B cell (primary cell): ENCODE data around the gene PCDH9. TPM values are rescaled to one million over a fixed set of nuclear protein-coding genes. Genes with fewer than 3 reads are reported as not detected.

Experiments
- ATAC-seq: fragments of 200-7000 bp; cut with Tn5 transposase; one replicate; pipeline ENCODE4 v1.10.0; 2021; ENCODE audit warnings: low read depth, mild to moderate bottlenecking, moderate number of reproducible peaks, moderate library complexity
- CTCF ChIA-PET: fragments of 350-600 bp; sonication (Branson Sonifier 250); formaldehyde crosslinking; loops from one replicate; lab custom pipeline; 2021; ENCODE audit warnings: antibody characterized with exemption, inconsistent platforms; lab: Charles Lee
- POLR2A ChIA-PET: fragments of 350-600 bp; sonication (Branson Sonifier 250); formaldehyde crosslinking; loops from one replicate; lab custom pipeline; 2021; ENCODE audit warnings: antibody characterized with exemption; lab: Charles Lee
- DNase-seq: peaks from one replicate; pipeline ENCODE4 v3.0.0; 2013
- H2AFZ ChIP-seq: 2 replicates; pipeline ENCODE4 v1.6.1; 2012; ENCODE audit warnings: mild to moderate bottlenecking, low read depth, low read length; ENCODE audit not compliant: insufficient read depth, poor library complexity, severe bottlenecking
- H3K27ac ChIP-seq, 2 donors: 1 replicate in 1 of 2; 2 replicates in 1 of 2; pipeline ENCODE4 v1.5.1; 2012 to 2013; ENCODE audit warnings: low read length in 2 of 2, mild to moderate bottlenecking in 2 of 2, moderate library complexity in 1 of 2
- H3K27me3 ChIP-seq, 4 experiments: fragments of 200-600 bp in 1 of 4; sonication (generic) in 1 of 4; replicated peaks in 1 of 4; 1 replicate in 2 of 4; 2 replicates in 2 of 4; pipeline versions ENCODE4 v1.6.1 to v1.7.0; 2013 to 2016; ENCODE audit warnings: low read length in 3 of 4, mild to moderate bottlenecking in 2 of 4, mixed read lengths in 1 of 4, moderate library complexity in 1 of 4; ENCODE audit not compliant: insufficient read depth in 4 of 4, control insufficient read depth in 3 of 4; ENCODE audit errors: control extremely low read depth in 1 of 4
- H3K36me3 ChIP-seq, 2 experiments: replicated peaks in 1 of 2; 1 replicate in 1 of 2; 2 replicates in 1 of 2; pipeline versions ENCODE4 v1.6.1 to v1.7.1; 2013; ENCODE audit warnings: low read length in 1 of 2; ENCODE audit not compliant: insufficient read depth in 2 of 2, control insufficient read depth in 1 of 2; ENCODE audit errors: control extremely low read depth in 1 of 2, extremely low read depth in 1 of 2
- H3K4me1 ChIP-seq, 2 donors: fragments of 200-600 bp in 1 of 2; sonication (generic) in 1 of 2; 1 replicate in 1 of 2; 2 replicates in 1 of 2; pipeline versions ENCODE4 v1.5.1 to v1.6.1; 2013 to 2017; ENCODE audit warnings: low read length in 2 of 2; ENCODE audit not compliant: control insufficient read depth in 2 of 2, insufficient read depth in 2 of 2
- H3K4me2 ChIP-seq: replicated peaks from 2 replicates; pipeline ENCODE3; 2012; ENCODE audit warnings: mild to moderate bottlenecking, low read depth, low read length; ENCODE audit not compliant: poor library complexity, severe bottlenecking
- H3K4me3 ChIP-seq, 5 experiments: fragments of 200-600 bp in 1 of 5; sonication (generic) in 1 of 5; 1 replicate in 3 of 5; 2 replicates in 2 of 5; pipeline versions ENCODE4 v1.5.1 to v1.7.0; 2011 to 2016; ENCODE audit warnings: low read length in 4 of 5, mild to moderate bottlenecking in 4 of 5, low read depth in 2 of 5, control low read depth in 1 of 5, moderate library complexity in 1 of 5; ENCODE audit not compliant: insufficient read depth in 1 of 5; ENCODE audit errors: control extremely low read depth in 1 of 5, extremely low read depth in 1 of 5
- H3K79me2 ChIP-seq: fragments of 200-600 bp; sonication (generic); one replicate; pipeline ENCODE4 v1.6.0; 2016; ENCODE audit warnings: low read length; ENCODE audit not compliant: control insufficient read depth, insufficient read depth
- H3K9ac ChIP-seq: fragments of 200-600 bp; sonication (generic); 2 replicates; pipeline ENCODE4 v1.6.1; 2017; ENCODE audit warnings: mild to moderate bottlenecking, low read length, moderate library complexity
- H3K9me3 ChIP-seq, 3 donors: one replicate each; pipeline versions ENCODE4 v1.6.1 to v1.7.1; 2013; ENCODE audit warnings: low read length in 2 of 3; ENCODE audit not compliant: control insufficient read depth in 2 of 3, insufficient read depth in 1 of 3; ENCODE audit errors: control extremely low read depth in 1 of 3
- H4K20me1 ChIP-seq: 2 replicates; pipeline ENCODE4 v1.6.0; 2012; ENCODE audit warnings: mild to moderate bottlenecking, low read length; ENCODE audit not compliant: insufficient read depth, control insufficient read depth, poor library complexity, severe bottlenecking
- H3K27ac Mint-ChIP-seq: one replicate; pipeline ENCODE4 v1.8.0; 2021; ENCODE audit warnings: mixed read lengths
- H3K27me3 Mint-ChIP-seq: one replicate; pipeline ENCODE4 v1.8.0; 2021; ENCODE audit warnings: mixed read lengths
- H3K4me1 Mint-ChIP-seq: one replicate; pipeline ENCODE4 v1.8.0; 2021; ENCODE audit warnings: mixed read lengths
- H3K4me3 Mint-ChIP-seq: one replicate; pipeline ENCODE4 v1.8.0; 2021; ENCODE audit warnings: mixed read lengths
- H3K9me3 Mint-ChIP-seq: one replicate; pipeline ENCODE4 v1.8.0; 2022; ENCODE audit warnings: mixed read lengths; ENCODE audit not compliant: insufficient read depth
- EZH2 ChIP-seq: IDR thresholded peaks from 2 replicates; pipeline ENCODE4 v1.6.1; 2012; ENCODE audit warnings: borderline replicate concordance, low read depth, mild to moderate bottlenecking, moderate library complexity, low read length; ENCODE audit not compliant: insufficient read depth, poor library complexity, severe bottlenecking
- WGBS: methylation state at CpG from one replicate; pipeline ENCODE4 v1.1.5; 2013; ENCODE audit warnings: missing lambda C conversion rate; ENCODE audit not compliant: insufficient coverage; 5-methylcytosine and 5-hydroxymethylcytosine counted together
- intact Hi-C: fragments of 100-400 bp; cut with micrococcal nuclease; formaldehyde crosslinking; loops from one replicate; pipeline ENCODE4 v1.10.0; 2022
- polyA plus RNA-seq: library from polyadenylated mRNA; depleted of rRNA; stranded (reverse); fragments of >200 nt; gene quantifications from 2 replicates; pipeline ENCODE4 v1.2.3, GENCODE V29; 2012
- total RNA-seq, 2 donors: library from RNA; stranded (reverse); fragments of 120-200 nt in 1 of 2; gene quantifications; 1 replicate in 1 of 2; 2 replicates in 1 of 2; pipeline versions ENCODE4 v1.2.3 to v1.2.4, GENCODE V29; 2013 to 2022
- TF ChIP-seq, protein P1 (sequence below): fragments of 200-600 bp; IDR thresholded peaks from one replicate; pipeline ENCODE4 v1.8.0; 2022; ENCODE audit warnings: antibody characterized with exemption, mild to moderate bottlenecking

The PCDH9 gene
- total and polyA plus RNA-seq, 2 donors (not counting 1 experiment from before 2014, with no cell fraction given): 13.1 to 21.8 TPM

DNA sequence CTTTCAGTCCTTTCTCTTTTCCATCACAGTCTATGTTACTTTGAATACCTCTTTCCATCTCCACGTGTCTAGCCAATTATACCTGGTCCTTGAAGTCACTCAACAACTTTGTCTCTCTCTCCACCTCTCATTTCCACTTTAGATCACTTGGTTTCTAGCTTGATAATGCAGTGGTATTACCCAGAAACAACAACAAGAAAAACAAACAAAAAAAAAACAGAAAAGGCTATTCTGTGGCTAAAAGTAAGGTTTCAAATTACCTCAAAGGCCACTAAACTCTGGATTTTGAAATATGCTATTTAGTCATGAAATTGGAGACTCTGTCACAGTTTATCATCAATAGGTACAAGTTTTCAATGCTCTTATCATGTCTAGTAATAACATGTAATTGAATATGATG, 184.8 kb downstream of the PCDH9 start:
- CTCF ChIA-PET: no interaction called here
- Histone ChIP-seq H3K79me2 (no peaks in the 10 kb centered on the region), H3K9ac (no peak overlapping the region), H4K20me1 (no peaks in the 10 kb centered on the region), H3K9me3 (peaks cover 0 to 1% (median 0%) of the 10 kb centered on the region in 3 donors), H3K4me3 (no peak overlapping the region), H2AFZ (no peak overlapping the region), H3K4me2 (no peak overlapping the region), H3K27ac (no peak overlapping the region), H3K27me3 (no peaks in the 10 kb centered on the region), H3K4me1 (peaks cover 10 to 11% of the 10 kb centered on the region in 2 donors), H3K36me3 (no peaks in the 10 kb centered on the region)
- POLR2A ChIA-PET: no interaction called here
- intact Hi-C loops: no loop called here
- TF ChIP-seq, protein P1, sequence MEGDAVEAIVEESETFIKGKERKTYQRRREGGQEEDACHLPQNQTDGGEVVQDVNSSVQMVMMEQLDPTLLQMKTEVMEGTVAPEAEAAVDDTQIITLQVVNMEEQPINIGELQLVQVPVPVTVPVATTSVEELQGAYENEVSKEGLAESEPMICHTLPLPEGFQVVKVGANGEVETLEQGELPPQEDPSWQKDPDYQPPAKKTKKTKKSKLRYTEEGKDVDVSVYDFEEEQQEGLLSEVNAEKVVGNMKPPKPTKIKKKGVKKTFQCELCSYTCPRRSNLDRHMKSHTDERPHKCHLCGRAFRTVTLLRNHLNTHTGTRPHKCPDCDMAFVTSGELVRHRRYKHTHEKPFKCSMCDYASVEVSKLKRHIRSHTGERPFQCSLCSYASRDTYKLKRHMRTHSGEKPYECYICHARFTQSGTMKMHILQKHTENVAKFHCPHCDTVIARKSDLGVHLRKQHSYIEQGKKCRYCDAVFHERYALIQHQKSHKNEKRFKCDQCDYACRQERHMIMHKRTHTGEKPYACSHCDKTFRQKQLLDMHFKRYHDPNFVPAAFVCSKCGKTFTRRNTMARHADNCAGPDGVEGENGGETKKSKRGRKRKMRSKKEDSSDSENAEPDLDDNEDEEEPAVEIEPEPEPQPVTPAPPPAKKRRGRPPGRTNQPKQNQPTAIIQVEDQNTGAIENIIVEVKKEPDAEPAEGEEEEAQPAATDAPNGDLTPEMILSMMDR: no peak
- no peak for TF ChIP-seq EZH2
- DNase-seq: no peak
- H3K27me3 Mint-ChIP-seq: no peaks in the 10 kb centered on the region
- no CpG with 5 or more reads among the region's 1 CpG for WGBS
- H3K4me1 Mint-ChIP-seq: peaks cover 11% of the 10 kb centered on the region
- no peak overlapping the region for H3K4me3 Mint-ChIP-seq
- no peaks in the 10 kb centered on the region for H3K9me3 Mint-ChIP-seq
- H3K27ac Mint-ChIP-seq: no peak overlapping the region
- no peak for ATAC-seq

DNA sequence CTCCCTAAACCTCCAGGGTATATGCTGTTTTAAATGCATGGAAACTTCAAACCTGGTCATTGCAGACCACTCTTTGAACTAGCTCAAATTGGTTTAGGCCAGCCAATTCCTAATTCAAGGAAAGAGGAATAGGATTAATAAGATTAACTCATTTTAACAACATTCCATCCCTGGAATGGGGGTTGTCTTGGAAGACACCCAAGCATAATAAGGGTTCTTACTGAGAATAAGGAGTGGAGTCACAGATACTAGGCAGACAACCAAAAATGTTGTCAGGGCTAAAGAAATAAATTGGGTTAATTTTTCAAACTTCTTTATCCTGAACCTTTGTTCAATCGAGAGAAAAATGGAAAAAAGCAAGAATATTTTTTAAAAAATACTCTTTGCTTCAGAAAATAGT, 186.2 kb downstream of the PCDH9 start:
- Mint-ChIP-seq H3K4me1 (peaks cover 9% of the 10 kb centered on the region), H3K4me3 (no peak overlapping the region), H3K9me3 (no peaks in the 10 kb centered on the region), H3K27ac (no peak overlapping the region), H3K27me3 (no peaks in the 10 kb centered on the region)
- H3K4me3 ChIP-seq: no peak overlapping the region
- no peaks in the 10 kb centered on the region for H3K27me3 ChIP-seq
- H3K4me2 ChIP-seq: no peak overlapping the region
- H3K9me3 ChIP-seq: peaks cover 0 to 1% (median 0%) of the 10 kb centered on the region in 3 donors
- no peak overlapping the region for H3K9ac ChIP-seq
- TF ChIP-seq, protein P1: no peak
- no peak for TF ChIP-seq EZH2
- ChIA-PET CTCF (no interaction called here), POLR2A (no interaction called here)
- DNase-seq (no peak), ATAC-seq (no peak)
- peaks cover 10 to 11% of the 10 kb centered on the region in 2 donors for H3K4me1 ChIP-seq
- WGBS: no CpG with 5 or more reads among the region's 1 CpG
- no peak overlapping the region for H2AFZ ChIP-seq
- no peaks in the 10 kb centered on the region for H3K79me2 ChIP-seq
- intact Hi-C loops: no loop called here
- H4K20me1 ChIP-seq: no peaks in the 10 kb centered on the region
- H3K36me3 ChIP-seq: no peaks in the 10 kb centered on the region
- no peak overlapping the region for H3K27ac ChIP-seq
